H9 (cell line): ENCODE data around the gene AP2A2. TPM values are rescaled to one million over a fixed set of nuclear protein-coding genes. Genes with fewer than 3 reads are reported as not detected.

Experiments
- DNase-seq: peaks from one replicate; pipeline ENCODE4 v3.0.0-alpha.2; 2017
- H2AFZ ChIP-seq: one replicate; pipeline ENCODE4 v1.6.1; 2013; ENCODE audit warnings: mild to moderate bottlenecking, low read length, control low read depth, moderate library complexity
- H2AK5ac ChIP-seq: 2 replicates; pipeline ENCODE4 v1.6.1; 2013; ENCODE audit warnings: low read length, control low read depth, mixed read lengths; ENCODE audit not compliant: insufficient read length
- H2BK120ac ChIP-seq: one replicate; pipeline ENCODE4 v1.6.1; 2013; ENCODE audit warnings: low read depth, mild to moderate bottlenecking, low read length, control low read depth, inconsistent platforms; ENCODE audit not compliant: poor library complexity, severe bottlenecking
- H2BK12ac ChIP-seq: 2 replicates; pipeline ENCODE4 v1.6.1; 2013; ENCODE audit warnings: low read length, control low read depth, mixed read lengths, low read depth; ENCODE audit not compliant: insufficient read length
- H2BK15ac ChIP-seq: 2 replicates; pipeline ENCODE4 v1.6.1; 2013; ENCODE audit warnings: low read depth, low read length, control low read depth
- H2BK20ac ChIP-seq: one replicate; pipeline ENCODE4 v1.6.1; 2013; ENCODE audit warnings: low read depth, mild to moderate bottlenecking, low read length, control low read depth, inconsistent platforms; ENCODE audit not compliant: poor library complexity, severe bottlenecking
- H2BK5ac ChIP-seq: 2 replicates; pipeline ENCODE4 v1.6.1; 2013; ENCODE audit warnings: low read length, control low read depth, mixed read lengths; ENCODE audit not compliant: insufficient read length
- H3K14ac ChIP-seq: 2 replicates; pipeline ENCODE4 v1.6.1; 2013; ENCODE audit warnings: low read length, control low read depth; ENCODE audit not compliant: insufficient read depth
- H3K18ac ChIP-seq: 2 replicates; pipeline ENCODE4 v1.6.1; 2013; ENCODE audit warnings: low read depth, mild to moderate bottlenecking, mixed read lengths, low read length, control low read depth; ENCODE audit not compliant: insufficient read length
- H3K23ac ChIP-seq: 2 replicates; pipeline ENCODE4 v1.6.1; 2013; ENCODE audit warnings: low read length, control low read depth, mixed read lengths, low read depth; ENCODE audit not compliant: insufficient read length
- H3K23me2 ChIP-seq: 2 replicates; pipeline ENCODE4 v1.6.1; 2013; ENCODE audit warnings: low read depth, mild to moderate bottlenecking, mixed read lengths, low read length, control low read depth; ENCODE audit not compliant: insufficient read length, poor library complexity, severe bottlenecking
- H3K27ac ChIP-seq: 2 replicates; pipeline ENCODE4 v1.5.1; 2013; ENCODE audit warnings: low read length, control low read depth, mixed read lengths, low read depth; ENCODE audit not compliant: insufficient read length
- H3K27me3 ChIP-seq: 2 replicates; pipeline ENCODE4 v1.6.1; 2013; ENCODE audit warnings: low read length, control low read depth, inconsistent platforms; ENCODE audit not compliant: insufficient read depth
- H3K4ac ChIP-seq: 2 replicates; pipeline ENCODE4 v1.6.1; 2013; ENCODE audit warnings: low read depth, mild to moderate bottlenecking, control low read depth, inconsistent platforms, low read length, moderate library complexity
- H3K4me1 ChIP-seq: 2 replicates; pipeline ENCODE4 v1.6.1; 2013; ENCODE audit warnings: low read length, control low read depth, inconsistent platforms; ENCODE audit not compliant: insufficient read depth
- H3K4me2 ChIP-seq: 2 replicates; pipeline ENCODE4 v1.6.1; 2013; ENCODE audit warnings: low read length, control low read depth, mixed read lengths; ENCODE audit not compliant: insufficient read length, insufficient read depth
- H3K56ac ChIP-seq: 2 replicates; pipeline ENCODE4 v1.6.1; 2013; ENCODE audit warnings: low read depth, mild to moderate bottlenecking, mixed read lengths, low read length, control low read depth; ENCODE audit not compliant: insufficient read length
- H3K79me1 ChIP-seq: 2 replicates; pipeline ENCODE4 v1.6.1; 2013; ENCODE audit warnings: low read depth, mild to moderate bottlenecking, moderate library complexity, low read length, control low read depth, inconsistent platforms; ENCODE audit not compliant: insufficient read depth, poor library complexity, severe bottlenecking
- H3K79me2 ChIP-seq: 2 replicates; pipeline ENCODE4 v1.6.1; 2013; ENCODE audit warnings: low read length, control low read depth, inconsistent platforms; ENCODE audit not compliant: insufficient read depth
- H3K9ac ChIP-seq: 2 replicates; pipeline ENCODE4 v1.6.1; 2013; ENCODE audit warnings: low read length, control low read depth, mixed read lengths; ENCODE audit not compliant: insufficient read length; ENCODE audit errors: extremely low read depth
- H3K9me3 ChIP-seq: one replicate; pipeline ENCODE4 v1.6.1; 2013; ENCODE audit warnings: low read depth, low read length, inconsistent platforms; ENCODE audit not compliant: control insufficient read depth
- H3T11ph ChIP-seq: one replicate; pipeline ENCODE4 v1.6.1; 2013; ENCODE audit warnings: mild to moderate bottlenecking, low read length, control low read depth, inconsistent platforms
- H4K20me1 ChIP-seq: one replicate; pipeline ENCODE4 v1.6.1; 2013; ENCODE audit not compliant: control insufficient read depth, insufficient read length, insufficient read depth
- H4K5ac ChIP-seq: 2 replicates; pipeline ENCODE4 v1.6.1; 2013; ENCODE audit warnings: low read depth, mild to moderate bottlenecking, mixed read lengths, low read length, control low read depth; ENCODE audit not compliant: insufficient read length
- H4K8ac ChIP-seq: replicated peaks from 2 replicates; pipeline ENCODE4 v1.6.1; 2013; ENCODE audit warnings: low read length, control low read depth, mixed read lengths, low read depth; ENCODE audit not compliant: insufficient read length
- H4K91ac ChIP-seq: 2 replicates; pipeline ENCODE4 v1.6.1; 2013; ENCODE audit warnings: low read depth, mild to moderate bottlenecking, moderate library complexity, mixed read lengths, low read length, control low read depth; ENCODE audit not compliant: insufficient read length
- H3K27ac Mint-ChIP-seq, 3 experiments: 2 replicates in 2 of 3; 3 replicates in 1 of 3; pipeline ENCODE4 v1.8.0; 2020 to 2021; ENCODE audit warnings: mixed read lengths in 3 of 3, mild to moderate bottlenecking in 1 of 3, moderate library complexity in 1 of 3
- H3K27me3 Mint-ChIP-seq: 2 replicates; pipeline ENCODE4 v1.8.0; 2021; ENCODE audit warnings: low read depth, mild to moderate bottlenecking, moderate library complexity, mixed read lengths
- H3K36me3 Mint-ChIP-seq, 3 experiments: 2 replicates in 2 of 3; 3 replicates in 1 of 3; pipeline ENCODE4 v1.8.0; 2020 to 2021; ENCODE audit warnings: low read depth in 3 of 3, mixed read lengths in 3 of 3; ENCODE audit not compliant: insufficient read depth in 1 of 3
- H3K4me1 Mint-ChIP-seq, 2 experiments: 2 replicates each; pipeline ENCODE4 v1.8.0; 2020; ENCODE audit warnings: mixed read lengths in 2 of 2
- H3K4me3 Mint-ChIP-seq, 2 experiments: 2 replicates in 1 of 2; 3 replicates in 1 of 2; pipeline ENCODE4 v1.8.0; 2020 to 2021; ENCODE audit warnings: mild to moderate bottlenecking in 2 of 2, mixed read lengths in 2 of 2, moderate library complexity in 1 of 2
- H3K9me3 Mint-ChIP-seq, 2 experiments: 2 replicates in 1 of 2; 3 replicates in 1 of 2; pipeline ENCODE4 v1.8.0; 2020; ENCODE audit warnings: mild to moderate bottlenecking in 2 of 2, mixed read lengths in 2 of 2, moderate library complexity in 1 of 2
- CTCF ChIP-seq: fragments of 200-600 bp; sonication (generic); conservative IDR thresholded peaks from 3 replicates; pipeline ENCODE4 v1.8.0; 2021; ENCODE audit warnings: antibody characterized with exemption, mild to moderate bottlenecking
- WGBS: extraction: QIAGEN DNeasy Blood & Tissue Kit; methylation state at CpG from one replicate; pipeline ENCODE4 v1.1.7; 2013; ENCODE audit warnings: missing lambda C conversion rate, low lambda C conversion rate, mixed read lengths; ENCODE audit not compliant: insufficient read length; ENCODE audit errors: extremely low coverage; 5-methylcytosine and 5-hydroxymethylcytosine counted together
- total RNA-seq: library from RNA; stranded (reverse); gene quantifications from 2 replicates; pipeline ENCODE4 v1.2.1, GENCODE V29; 2021

The AP2A2 gene
- total RNA-seq, 1 experiment from 2014 or later: 53.7 TPM

GRCh38 chr11:909406-909805, 16.3 kb upstream of the AP2A2 start:
- no peak overlapping the region for H2BK120ac ChIP-seq
- no peaks in the 10 kb centered on the region for H3K27me3 ChIP-seq
- no peak overlapping the region for H2AFZ ChIP-seq
- no peak overlapping the region for H3T11ph ChIP-seq
- peaks cover 2 to 35% (median 23%) of the 10 kb centered on the region in 3 experiments; a peak in 6 of 7 replicates for H3K36me3 Mint-ChIP-seq
- no peak overlapping the region for H3K14ac ChIP-seq
- no peak overlapping the region for H4K5ac ChIP-seq
- no peak overlapping the region for H4K8ac ChIP-seq
- no peak overlapping the region for H2BK15ac ChIP-seq
- H3K9me3 ChIP-seq: no peaks in the 10 kb centered on the region
- no peak overlapping the region for H3K56ac ChIP-seq
- H3K18ac ChIP-seq: no peak overlapping the region
- no CpG with 5 or more reads among the region's 11 CpGs for WGBS
- H3K23me2 ChIP-seq: peaks cover 18% of the 10 kb centered on the region
- peaks cover 6% of the 10 kb centered on the region for H3K79me1 ChIP-seq
- peaks cover 3% of the 10 kb centered on the region; the same call in 1 of the 2 replicates for H3K79me2 ChIP-seq
- H3K27me3 Mint-ChIP-seq: no peaks in the 10 kb centered on the region
- H3K9me3 Mint-ChIP-seq: no peaks in the 10 kb centered on the region; a peak in 1 of 5 replicates
- H2BK20ac ChIP-seq: no peak overlapping the region
- H3K4me2 ChIP-seq: no peak overlapping the region
- H3K4me1 Mint-ChIP-seq: peaks cover 9 to 14% of the 10 kb centered on the region in 2 experiments
- H2AK5ac ChIP-seq: no peak overlapping the region
- no peak overlapping the region for H3K9ac ChIP-seq
- no peak for DNase-seq
- no peak overlapping the region for H2BK12ac ChIP-seq
- H3K4ac ChIP-seq: no peak overlapping the region
- no peaks in the 10 kb centered on the region; the same call in 1 of the 2 replicates for H3K4me1 ChIP-seq
- TF ChIP-seq CTCF: no peak
- no peak overlapping the region for H3K23ac ChIP-seq
- no peak overlapping the region for H3K27ac ChIP-seq
- H4K91ac ChIP-seq: no peak overlapping the region
- H3K27ac Mint-ChIP-seq: peak overlapping the region in 1 of 3 experiments; percentile 62; a peak in 1 of 7 replicates
- H2BK5ac ChIP-seq: no peak overlapping the region
- peak overlapping the region; percentile 94 to 98 for H3K4me3 Mint-ChIP-seq
- peaks cover 3% of the 10 kb centered on the region for H4K20me1 ChIP-seq
